CD4-positive, alpha-beta T cell treated with Interleukin-21 for 1 hour (primary cell): ENCODE results near the gene ZFC3H1.
"Not testable (repeated sequence)": the region's sequence is repeated elsewhere in the genome, so short reads cannot be mapped to it uniquely, and the experiment has no call there.

Experiments used
- DNase-seq: peaks from one replicate; pipeline ENCODE4 v3.0.0-alpha.2; 2020

The ZFC3H1 gene

DNA sequence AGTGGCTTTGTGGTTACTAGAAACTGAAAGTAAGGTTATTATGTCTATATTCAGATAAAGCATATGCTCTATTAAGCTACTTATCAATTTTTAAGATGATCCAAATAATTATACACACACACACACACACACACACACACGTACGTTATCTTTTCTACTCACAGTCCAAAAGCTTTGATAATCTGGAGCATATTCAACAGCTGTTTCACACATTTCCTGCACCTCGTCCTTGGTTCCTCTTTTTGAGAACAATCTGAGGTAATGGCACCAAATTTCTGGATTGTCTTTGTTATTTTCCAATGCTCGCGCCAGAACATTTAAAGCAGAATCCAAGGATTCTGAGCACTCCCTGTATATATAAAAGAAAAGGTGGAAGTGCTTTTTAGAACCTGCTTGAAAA is 37.5 kb downstream of the ZFC3H1 start:
- DNase-seq = peak; percentile 4

DNA sequence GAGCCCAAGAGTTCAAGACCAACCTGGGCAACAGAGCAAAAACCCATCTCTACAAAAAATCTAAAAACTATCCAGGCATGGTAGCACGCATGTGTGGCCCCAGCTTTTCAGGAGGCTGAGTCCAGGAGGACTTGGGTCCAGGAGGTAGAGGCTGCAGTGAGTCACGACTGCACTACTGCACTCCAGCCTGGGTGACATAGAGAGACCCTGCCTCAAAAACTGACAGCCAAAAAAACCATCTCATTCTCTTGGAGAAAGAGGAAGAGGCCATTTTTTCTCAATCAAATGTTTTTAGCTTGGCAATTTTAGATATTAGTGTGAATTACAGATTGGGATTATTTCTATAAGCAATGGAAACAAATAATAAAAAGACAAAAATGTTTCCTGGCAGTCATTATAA is 38.2 kb downstream of the ZFC3H1 start:
- no peak for DNase-seq

DNA sequence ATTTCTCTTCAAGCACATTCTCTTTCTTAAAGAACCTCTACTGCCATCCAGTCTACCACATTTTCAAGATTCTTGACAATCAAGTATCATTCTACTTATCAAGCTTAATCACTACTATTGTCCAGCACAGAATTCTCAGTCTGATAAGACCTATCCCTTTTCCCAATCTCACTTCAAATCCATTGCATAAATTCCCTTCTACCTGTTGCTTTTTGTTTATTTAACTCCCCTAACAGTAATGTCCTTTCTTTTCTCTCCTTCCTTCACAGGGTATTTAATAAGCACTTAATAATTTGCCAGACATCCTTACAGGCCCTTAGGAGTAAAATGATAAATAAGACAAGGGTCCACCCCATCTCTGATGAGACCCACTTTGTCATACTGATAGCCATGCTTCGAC is 41.7 kb downstream of the ZFC3H1 start:
- no peak for DNase-seq

DNA sequence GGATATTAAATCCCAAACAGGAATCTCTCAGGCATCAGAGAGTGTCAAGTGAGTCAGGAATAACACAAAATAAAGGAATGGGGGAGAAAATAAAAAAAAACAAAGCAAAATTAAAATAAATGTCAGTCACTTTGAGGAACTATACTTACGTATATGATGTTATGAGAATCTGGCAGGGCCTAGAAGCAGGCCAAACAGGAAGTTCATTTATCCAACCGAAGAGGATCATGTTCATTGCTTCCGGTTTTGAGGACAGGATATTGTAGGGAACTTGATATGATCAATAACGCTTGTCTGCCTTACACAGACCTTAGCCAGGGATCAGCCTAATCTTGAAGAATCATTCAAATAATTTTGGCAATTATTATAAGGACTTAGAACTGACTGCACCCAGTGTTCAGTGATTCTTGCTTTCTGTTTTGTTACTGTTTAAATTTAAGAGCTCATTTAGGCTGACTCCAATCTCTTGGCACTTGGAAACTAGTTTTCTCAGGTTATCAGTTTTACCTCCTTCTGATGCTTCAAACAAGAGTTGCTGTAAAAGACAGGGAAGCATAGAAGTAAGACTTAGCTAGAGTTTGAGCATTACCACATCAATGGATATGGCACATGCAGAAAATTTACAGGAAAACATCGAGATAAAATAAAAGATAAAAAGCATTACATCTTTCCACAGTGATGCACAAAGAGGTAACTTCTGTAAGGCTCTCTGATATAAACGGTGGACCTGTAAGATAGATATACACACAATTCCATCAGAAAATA is 53.4 kb downstream of the ZFC3H1 start:
- peak; percentile 11 for DNase-seq

DNA sequence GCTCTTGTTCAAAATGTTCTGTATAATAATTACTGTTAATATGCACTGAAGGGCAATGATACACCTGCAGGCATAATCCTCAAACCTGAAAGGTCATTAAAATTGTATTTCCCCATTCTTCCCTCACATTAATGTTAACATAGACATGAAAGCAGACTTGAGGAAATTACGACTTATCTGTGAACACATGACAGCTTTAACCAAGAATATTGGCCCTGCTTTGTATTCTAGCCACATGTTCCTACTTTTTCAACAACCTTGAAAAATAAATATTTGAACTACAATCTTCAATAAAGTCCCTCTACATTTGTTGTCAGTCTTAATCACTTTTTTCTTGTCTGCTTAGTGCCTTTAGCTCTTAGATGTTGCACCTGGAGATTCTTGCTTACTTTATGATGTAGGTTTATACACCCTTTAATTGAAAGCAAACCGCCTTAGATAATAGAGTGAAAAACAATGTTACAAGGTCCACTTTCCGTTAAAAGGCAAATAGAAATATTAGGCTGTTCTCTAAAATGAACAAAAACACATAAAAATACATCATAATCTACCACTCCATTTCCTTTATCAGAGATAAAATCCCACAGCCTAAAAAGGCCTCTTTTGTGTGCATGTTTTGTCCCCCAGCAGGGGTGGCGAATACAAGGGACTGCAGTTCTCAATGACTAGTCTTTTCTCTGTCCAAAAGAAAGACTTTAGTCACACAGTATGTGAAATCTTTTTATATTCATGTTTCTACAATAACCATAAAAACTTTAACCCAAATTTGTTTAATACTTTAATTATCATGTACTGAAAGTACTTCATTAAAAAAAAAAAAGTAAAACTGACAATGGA is 55.9 kb downstream of the ZFC3H1 start:
- no peak for DNase-seq

DNA sequence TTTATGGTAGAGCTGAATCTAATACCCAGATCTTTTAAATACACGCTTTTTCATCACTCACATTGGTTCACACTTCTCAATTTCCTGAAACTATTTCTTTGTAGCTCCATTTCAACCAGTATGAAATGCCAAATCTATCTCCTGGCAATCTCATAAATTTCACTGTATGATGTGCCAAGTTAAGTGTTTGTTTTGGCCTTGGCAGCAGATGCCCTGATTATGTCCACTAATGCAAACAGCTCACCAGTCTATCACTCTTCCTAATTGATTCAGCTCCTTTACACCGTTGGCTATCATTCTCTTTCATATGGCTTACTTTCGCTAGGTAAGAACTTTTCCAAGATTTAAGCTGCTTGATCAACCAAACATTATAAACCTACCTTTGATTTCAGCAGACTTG is 58.6 kb downstream of the ZFC3H1 start:
- no peak for DNase-seq

DNA sequence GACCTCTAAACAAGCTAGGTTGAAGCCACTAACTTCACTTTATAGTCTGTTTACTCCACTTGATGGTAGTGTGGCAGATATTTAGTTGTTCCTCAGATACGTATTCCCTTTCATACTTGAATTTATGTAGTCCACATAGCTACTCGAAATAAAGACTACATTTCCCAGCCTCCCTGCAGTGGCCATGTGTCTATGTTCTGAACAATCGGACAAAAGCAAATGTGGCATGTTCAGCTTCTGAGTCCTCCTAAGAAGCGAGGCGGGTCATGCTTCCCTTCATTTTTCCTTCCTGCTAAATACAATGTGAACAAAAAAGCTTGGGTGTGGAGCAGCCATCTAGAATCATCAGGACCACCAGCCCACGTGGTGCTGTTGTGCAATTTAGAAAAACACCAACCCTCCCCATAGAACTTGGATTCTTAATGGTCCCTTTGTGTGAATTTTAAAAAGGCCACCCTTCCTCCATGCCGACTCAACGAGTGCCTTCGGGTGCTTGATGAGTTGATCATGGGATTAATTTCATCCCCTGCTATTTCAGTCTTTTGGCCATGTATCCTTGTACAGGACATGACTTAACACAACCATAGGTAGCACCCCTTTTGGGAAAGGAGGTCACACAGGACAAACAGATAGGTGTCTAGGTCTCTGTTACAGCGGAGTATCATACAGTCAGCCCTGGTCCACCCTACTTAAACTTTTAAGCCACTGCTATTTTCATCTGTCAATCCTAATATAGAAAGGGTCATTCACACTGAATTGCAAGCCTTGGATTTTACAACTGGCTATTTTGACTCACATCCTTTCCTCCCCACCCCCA is 60.7 kb downstream of the ZFC3H1 start:
- DNase-seq = no peak

DNA sequence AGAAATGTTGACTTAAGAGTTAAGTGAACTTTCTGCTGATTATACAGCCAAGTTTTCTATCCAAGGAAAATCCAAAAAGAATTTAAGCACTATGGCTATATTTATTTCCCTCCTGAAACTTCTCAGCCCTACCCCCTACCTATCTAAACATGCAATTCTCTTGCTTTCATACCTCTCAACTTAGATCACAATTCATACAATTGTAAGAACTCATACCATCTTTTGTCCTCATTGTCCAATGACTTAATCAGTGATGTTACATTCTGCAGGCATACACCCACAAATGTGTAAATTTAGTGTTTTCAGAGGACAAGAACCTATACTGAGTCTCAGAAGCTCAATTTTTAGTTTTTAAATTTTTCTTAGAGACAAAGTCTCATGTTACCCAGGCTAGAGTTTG is 62.1 kb downstream of the ZFC3H1 start:
- no peak for DNase-seq

DNA sequence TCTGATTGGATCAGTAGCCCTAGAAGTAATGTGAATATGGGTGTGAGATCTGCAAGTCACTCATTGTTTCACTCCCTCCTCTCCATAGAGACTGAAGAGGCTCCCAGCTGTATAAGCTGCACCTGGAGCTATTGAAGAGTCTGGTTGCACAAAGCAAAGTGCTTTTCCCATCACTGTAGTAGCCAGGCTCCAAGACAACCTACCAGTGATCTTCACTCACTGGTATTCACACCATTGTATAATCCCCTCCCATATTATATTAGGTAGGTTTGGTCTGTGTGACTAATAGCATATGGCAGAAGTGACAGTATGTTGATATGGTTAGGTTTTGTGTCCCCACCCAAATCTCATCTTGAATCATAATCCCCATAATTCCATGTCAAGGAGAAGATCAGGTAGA is 64.4 kb downstream of the ZFC3H1 start:
- no peak for DNase-seq

DNA sequence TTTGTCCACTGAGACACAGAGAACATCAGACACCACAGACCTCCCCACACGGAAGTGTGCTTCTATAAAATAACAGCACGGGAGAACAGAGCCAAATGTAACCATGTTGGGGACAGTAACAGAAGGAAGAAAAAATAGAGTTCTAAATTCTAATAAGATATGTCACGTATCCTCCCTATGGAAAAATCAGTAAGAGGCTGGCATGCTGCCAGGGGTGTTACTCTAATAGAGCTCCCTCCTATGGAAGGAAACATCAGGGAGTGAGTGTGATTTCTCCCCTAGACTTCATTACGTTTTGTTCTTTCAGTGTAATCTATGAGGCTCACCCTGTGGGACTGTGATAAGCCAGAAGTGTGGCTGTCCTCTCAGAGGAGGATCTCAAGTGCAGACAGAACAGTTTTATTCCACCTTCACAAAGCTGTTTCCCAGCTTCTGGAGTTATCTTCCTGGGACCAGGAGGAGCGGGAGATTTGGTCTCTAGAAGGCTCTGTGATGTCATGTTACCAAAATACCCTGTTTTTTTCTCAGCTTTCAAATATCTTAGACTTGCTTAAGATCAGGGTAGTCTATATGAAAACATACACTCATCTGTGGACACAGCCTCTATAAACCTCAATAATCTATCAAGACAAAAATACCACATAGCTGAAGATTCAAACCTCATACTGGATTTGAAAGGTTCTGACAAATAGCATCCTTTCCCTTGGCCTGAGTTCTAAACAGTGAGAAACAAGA is 69.3 kb downstream of the ZFC3H1 start:
- DNase-seq = no peak

DNA sequence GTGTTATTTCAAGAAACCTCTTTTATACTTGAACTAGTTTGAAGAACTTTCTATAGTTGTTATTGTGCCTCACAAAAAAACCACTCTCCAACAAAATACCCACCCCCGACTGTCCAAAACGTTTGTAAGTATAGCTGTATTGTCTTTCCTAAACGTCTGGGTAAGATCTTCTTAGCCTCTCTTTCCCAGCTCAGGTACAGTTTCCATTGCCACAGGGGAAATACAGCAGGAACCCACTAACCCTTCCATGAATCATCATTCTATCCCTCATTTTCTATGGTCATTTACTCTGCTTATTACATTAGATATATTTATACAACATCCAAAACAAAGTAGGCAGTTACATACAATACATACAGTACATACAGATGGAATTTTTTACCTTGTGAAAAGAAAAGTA is 70.8 kb downstream of the ZFC3H1 start:
- no peak for DNase-seq

DNA sequence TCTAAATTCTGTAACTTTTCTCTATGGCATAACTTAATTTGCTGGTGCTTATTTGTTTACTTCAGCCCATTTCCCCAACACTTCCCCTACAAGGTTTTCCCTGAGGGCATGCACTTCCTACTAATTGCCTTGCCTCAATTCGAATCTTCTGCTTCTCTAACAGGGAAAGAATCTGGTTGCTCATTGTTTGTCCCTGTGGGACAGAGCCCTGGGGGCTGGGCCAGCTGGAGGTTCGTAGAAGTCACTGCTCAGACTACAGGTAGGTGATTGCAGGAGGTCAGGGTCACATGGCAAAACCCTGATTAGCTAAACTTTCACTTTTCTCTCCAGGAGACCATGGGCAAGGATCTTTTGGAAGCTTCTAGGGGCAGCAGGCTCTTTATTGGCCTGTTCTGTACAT is 72.0 kb downstream of the ZFC3H1 start:
- no peak for DNase-seq

DNA sequence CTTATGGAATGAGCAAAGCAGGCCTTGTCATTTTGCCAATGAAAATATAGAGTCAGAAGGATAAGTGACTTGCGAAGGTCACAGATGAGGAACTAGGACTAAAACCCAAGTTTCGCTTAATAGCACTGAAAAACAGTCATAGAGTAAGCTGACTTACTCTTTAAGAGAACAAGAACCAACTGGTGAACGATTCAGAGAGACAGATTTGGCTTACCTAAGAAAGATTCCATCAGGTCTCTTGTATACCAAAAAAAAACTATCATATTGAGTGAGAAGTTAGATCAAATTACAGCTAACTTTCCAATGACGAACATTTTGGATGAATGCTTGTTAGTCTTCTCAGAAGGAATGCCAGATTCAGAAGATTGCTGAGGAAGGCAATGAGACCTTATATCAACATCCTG is 74.2 kb downstream of the ZFC3H1 start:
- no peak for DNase-seq

DNA sequence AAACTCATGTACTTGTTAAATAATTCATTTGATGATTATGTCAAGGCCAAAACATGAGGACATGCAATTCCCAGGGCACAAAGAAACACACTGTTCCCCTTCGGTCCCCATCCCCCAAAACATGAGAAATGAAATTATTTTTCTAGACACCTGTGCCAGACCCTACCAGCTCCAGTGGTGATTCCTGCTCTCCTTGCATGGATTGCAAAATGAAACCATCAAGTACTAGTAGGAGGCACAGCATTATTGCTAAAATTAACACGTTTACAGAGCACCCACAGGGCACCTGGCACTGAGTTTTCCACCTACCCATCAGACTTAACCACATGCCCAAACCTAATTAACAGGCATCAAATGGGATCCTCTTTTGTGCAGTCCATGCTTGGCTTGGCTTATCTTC is 76.6 kb downstream of the ZFC3H1 start:
- DNase-seq = no peak

DNA sequence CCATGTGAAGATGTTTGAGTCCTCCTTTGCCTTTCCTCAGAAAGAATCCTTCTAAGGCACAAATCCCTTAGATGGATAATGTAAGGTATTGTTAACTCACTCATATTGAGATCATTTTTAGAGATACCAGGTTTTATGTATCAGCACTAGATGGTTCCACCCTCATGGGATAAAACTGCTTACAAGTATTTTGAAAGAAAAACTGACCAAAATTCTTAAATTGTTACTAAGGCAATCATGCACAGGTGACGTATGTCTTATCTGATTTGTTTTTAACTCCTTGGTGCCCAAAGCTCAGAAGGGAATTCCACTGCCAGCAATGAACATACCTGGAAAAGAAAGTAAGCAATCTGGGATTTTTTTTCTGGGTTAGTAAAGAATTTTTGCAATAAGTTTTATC is 78.4 kb downstream of the ZFC3H1 start:
- DNase-seq = no peak

DNA sequence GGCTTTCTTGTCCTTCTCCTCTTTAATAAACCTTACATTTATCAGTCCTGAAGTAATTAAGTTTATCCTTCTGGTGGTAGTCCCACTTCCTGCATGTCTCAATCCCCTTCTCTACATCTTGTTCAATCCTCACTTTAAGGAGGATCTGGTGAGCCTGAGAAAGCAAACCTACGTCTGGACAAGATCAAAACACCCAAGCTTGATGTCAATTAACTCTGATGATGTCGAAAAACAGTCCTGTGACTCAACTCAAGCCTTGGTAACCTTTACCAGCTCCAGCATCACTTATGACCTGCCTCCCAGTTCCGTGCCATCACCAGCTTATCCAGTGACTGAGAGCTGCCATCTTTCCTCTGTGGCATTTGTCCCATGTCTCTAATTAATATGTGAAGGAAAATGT is 79.3 kb downstream of the ZFC3H1 start:
- no peak for DNase-seq

DNA sequence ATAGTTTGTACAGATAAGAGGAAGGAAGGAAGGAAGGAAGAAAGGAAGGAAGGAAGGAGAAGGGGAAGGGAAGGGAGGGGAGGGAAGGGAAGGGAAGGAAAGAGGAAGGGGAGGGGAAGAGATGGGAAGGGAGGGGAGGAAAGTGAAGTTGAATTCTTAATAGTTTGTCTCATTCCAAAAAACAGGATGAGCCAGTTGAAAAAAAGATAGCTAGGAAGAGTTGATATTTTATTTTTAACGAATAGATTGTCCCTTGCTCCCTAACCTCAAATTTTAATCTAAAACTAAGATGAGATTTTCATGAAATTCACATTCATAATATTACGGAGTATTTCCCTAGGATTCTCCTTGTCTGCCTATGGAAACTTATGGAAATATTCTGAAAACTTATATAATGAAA is 80.7 kb downstream of the ZFC3H1 start:
- no peak for DNase-seq

DNA sequence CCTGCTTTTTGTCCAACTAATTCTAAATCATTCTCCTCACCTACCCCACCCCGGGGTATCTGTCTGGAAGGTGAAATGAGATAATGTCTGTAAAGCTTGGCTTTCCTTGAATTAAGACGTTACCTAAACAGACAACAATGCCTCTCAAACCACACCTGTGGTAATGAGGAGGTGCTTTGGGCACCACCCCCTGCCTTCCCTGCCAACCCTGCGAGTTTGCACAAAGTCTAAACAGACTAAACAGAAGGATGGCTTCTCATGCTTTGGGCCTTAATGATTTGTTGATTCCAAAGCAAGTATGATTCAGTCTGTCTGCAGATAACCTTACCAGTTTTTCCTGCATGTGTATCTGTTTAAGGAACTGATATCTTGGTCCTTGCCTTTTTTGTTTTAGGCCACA is 82.4 kb downstream of the ZFC3H1 start:
- DNase-seq = no peak

DNA sequence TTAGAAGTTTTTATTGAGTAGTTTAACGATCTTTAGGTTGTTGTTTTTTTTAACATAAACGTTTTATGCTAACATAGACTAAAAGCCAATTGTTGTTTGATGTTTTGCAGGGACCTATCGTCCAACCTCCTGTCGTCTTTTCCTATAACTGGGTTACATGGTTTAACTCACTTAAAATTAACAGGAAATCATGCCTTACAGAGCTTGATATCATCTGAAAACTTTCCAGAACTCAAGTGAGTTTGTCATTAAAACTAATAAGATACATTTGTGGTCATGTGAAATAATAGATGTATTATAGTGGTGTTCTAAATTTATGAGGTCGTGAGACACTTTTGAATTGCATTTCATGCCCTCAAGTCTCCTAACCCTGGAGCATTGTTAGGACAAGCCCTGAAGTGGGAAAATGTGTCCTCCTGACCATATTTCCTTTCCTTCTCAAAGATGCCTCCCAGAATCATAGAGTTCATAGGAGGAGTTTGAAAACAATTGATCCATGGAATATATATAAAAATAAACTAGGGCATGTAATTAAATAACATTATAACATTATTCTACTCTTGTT is 84.9 kb downstream of the ZFC3H1 start:
- no peak for DNase-seq

DNA sequence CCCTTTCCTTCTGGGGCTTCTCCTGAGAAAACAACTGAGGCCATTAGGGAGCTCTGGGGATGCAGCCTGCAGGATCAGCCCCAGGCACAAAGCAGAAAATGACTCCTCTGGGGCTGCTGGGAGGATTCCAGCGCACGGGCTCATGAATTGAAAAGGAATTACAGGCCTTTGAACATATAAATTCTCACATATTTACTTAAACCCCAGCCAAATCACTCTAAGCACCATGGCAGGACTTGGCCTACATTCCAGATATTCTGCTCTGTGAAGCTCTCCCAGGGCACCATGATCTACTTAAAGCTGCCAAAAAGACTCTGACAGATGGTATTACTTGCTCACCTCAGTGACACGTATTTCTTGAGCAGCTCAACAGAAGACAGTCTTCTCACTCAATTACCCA is 87.2 kb downstream of the ZFC3H1 start:
- DNase-seq = no peak

DNA sequence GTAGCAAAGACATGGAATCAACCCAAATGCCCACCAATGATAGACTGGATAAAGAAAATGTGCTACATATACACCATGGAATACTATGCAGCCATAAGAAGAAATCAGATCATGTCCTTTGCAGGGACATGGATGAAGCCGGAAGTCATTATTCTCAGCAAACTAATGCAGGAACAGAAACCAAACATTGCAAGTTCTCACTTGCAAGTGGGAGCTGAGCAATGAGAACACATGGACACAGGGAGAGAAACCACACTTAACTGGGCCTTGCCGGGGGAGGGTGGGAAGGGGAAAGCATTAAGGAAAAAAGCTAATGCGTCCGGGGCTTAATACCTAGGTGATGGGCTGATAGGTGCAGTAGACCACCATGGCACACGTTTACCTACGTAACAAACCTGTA is 93.8 kb downstream of the ZFC3H1 start:
- DNase-seq = not testable (repeated sequence)

DNA sequence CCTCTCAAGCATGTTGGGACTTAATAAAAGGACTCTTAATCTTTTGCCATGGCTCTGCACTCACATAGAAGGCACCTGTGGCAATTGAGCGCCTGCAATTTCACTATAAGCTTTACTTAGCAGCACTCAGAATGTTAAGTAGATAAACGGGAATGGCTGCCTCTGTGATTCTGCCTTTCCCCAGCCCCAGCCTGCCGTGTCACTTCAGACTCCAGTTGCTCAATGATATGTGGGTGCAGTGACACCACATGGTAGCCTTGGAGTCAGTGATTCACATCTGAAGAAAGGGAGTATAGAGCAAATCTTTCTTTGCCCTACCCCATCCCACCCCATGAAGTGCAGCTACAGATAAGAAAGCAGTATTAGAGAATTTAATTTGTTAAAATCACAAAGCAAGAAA is 96.1 kb downstream of the ZFC3H1 start:
- DNase-seq = no peak

DNA sequence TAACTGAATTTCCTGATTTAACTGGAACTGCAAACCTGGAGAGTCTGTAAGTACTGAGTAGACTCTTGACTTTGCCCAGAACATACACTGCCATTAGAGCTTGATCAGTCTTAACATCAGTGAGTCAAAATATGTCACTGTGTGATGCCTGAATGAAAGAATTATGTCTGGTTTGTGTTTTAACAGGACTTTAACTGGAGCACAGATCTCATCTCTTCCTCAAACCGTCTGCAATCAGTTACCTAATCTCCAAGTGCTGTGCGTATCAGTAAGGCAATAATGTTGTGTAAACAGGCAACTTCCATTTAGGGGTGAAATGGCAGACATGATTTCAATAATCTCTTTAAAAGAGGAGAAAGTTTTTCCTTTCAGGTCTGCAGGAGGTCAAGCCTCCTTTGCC is 97.0 kb downstream of the ZFC3H1 start:
- no peak for DNase-seq
